T-helper 1 cell treated with Interleukin-12 subunit alpha and Interleukin-12 subunit beta and Interleukin-4 antibody, amounts not matched to agents 30 μg/mL and 1 μg/mL, for 36 hours (primary cell): Measurements from ENCODE around the gene BEX5.

Experiments
- H3K27ac Mint-ChIP-seq: one replicate; pipeline ENCODE4 v1.8.0; 2021; ENCODE audit warnings: mild to moderate bottlenecking, mixed read lengths
- H3K27me3 Mint-ChIP-seq: one replicate; pipeline ENCODE4 v1.8.0; 2021; ENCODE audit warnings: low read depth, mixed read lengths
- H3K36me3 Mint-ChIP-seq: one replicate; pipeline ENCODE4 v1.8.0; 2021; ENCODE audit warnings: low read depth, mixed read lengths
- H3K4me1 Mint-ChIP-seq: one replicate; pipeline ENCODE4 v1.8.0; 2021; ENCODE audit warnings: low read depth, mixed read lengths
- H3K4me3 Mint-ChIP-seq: one replicate; pipeline ENCODE4 v1.8.0; 2021; ENCODE audit warnings: mild to moderate bottlenecking, moderate library complexity, mixed read lengths
- H3K9me3 Mint-ChIP-seq: one replicate; pipeline ENCODE4 v1.8.0; 2021; ENCODE audit warnings: mixed read lengths

The BEX5 gene

DNA sequence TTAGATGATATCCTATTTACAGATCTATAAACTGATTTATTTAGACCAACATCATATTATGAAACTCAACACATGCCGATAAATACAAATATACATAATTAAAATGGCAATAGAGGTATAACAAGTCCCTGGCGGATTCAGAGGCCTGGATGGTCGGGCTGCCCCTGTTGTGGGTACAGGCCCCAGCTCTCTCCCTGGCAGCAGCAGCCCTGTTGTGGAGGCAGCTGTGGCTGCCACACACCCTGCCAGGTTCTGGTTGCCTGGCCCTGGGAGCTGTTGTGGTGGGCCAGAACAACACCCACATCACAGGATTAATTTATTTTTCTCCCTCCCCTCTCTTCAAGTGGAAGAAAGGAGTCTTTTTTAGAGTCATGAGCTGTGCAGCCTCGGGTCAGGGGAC lies 42.4 kb downstream of the BEX5 start:
- Mint-ChIP-seq H3K36me3 (no peaks in the 10 kb centered on the region), H3K27ac (no peak overlapping the region), H3K4me3 (no peak overlapping the region), H3K9me3 (no peaks in the 10 kb centered on the region), H3K27me3 (no peaks in the 10 kb centered on the region), H3K4me1 (no peaks in the 10 kb centered on the region)
